K562 (cell line): ENCODE data around the gene LYAR. TPM values are rescaled to one million over a fixed set of nuclear protein-coding genes. Genes with fewer than 3 reads are reported as not detected.

Source experiments
- ATAC-seq: fragments of 200-7000 bp; cut with Tn5 transposase; 3 replicates; pipeline ENCODE4 v1.9.1; 2020; ENCODE audit warnings: moderate library complexity
- BruUV-seq: library from RNA; stranded (reverse); fragments of 400-500 nt; replicated peaks from 2 replicates; lab custom pipeline; 2021; lab: Mats Ljungman, UMichigan
- CTCF ChIA-PET: fragments of 300-600 bp; formaldehyde crosslinking; extraction: SDS; loops from one replicate; lab custom pipeline; 2021; ENCODE audit warnings: low intra/inter-chr PET ratio; lab: Yijun Ruan, JAX
- POLR2A ChIA-PET: fragments of 300-600, 350-650 bp; sonication (Branson Sonifier 250); formaldehyde crosslinking; extraction: SDS; loops from one replicate; lab custom pipeline; 2021; ENCODE audit warnings: antibody characterized with exemption, inconsistent platforms; lab: Yijun Ruan, JAX
- DNase-seq, 4 experiments: peaks; one replicate each; pipeline versions ENCODE4 v3.0.0 to v3.0.0-alpha.2; 2011 to 2018; ENCODE audit warnings: low spot score in 3 of 4, mixed read lengths in 3 of 4; ENCODE audit errors: extremely low read depth in 1 of 4
- FAIRE-seq: peaks from 2 replicates; lab custom pipeline; 2011; peaks lifted over from hg19 to GRCh38; lab: Jason Lieb, UNC
- H2AFZ ChIP-seq: 2 replicates; pipeline ENCODE4 v1.6.0; 2011; ENCODE audit warnings: low read depth, low read length, control low read depth, inconsistent platforms
- H3K27ac ChIP-seq: fragments of 200-600 bp; 3 replicates; pipeline ENCODE4 v1.8.0; 2011; ENCODE audit warnings: low read depth, mild to moderate bottlenecking, control low read depth, inconsistent platforms, low read length, moderate library complexity, mixed read lengths; ENCODE audit errors: extremely low read depth
- H3K27me3 ChIP-seq, 2 experiments: fragments of 300-600 bp in 1 of 2; 2 replicates in 1 of 2; 3 replicates in 1 of 2; pipeline versions ENCODE4 v1.6.0 to v1.8.0; 2011; ENCODE audit warnings: inconsistent platforms in 2 of 2, low read length in 2 of 2, mild to moderate bottlenecking in 1 of 2, mixed read lengths in 1 of 2, moderate library complexity in 1 of 2; ENCODE audit not compliant: control insufficient read depth in 2 of 2, insufficient read depth in 2 of 2
- H3K36me3 ChIP-seq: fragments of 300-600 bp; 3 replicates; pipeline ENCODE4 v1.8.0; 2011; ENCODE audit warnings: mild to moderate bottlenecking, low read length, inconsistent platforms; ENCODE audit not compliant: control insufficient read depth, insufficient read depth
- H3K4me1 ChIP-seq, 2 experiments: fragments of 200-600 bp in 1 of 2; replicated peaks in 1 of 2; 2 replicates in 1 of 2; 3 replicates in 1 of 2; pipeline versions ENCODE4 v1.5.1 to v1.8.0; 2011; ENCODE audit warnings: inconsistent platforms in 2 of 2, low read length in 2 of 2, mild to moderate bottlenecking in 1 of 2, mixed read lengths in 1 of 2, moderate library complexity in 1 of 2; ENCODE audit not compliant: control insufficient read depth in 2 of 2, insufficient read depth in 2 of 2
- H3K4me2 ChIP-seq: 2 replicates; pipeline ENCODE4 v1.6.1; 2011; ENCODE audit warnings: low read length, control low read depth, inconsistent platforms, mixed read lengths; ENCODE audit not compliant: insufficient read depth
- H3K4me3 ChIP-seq: fragments of 200-600 bp; sonication (generic), shearing (Covaris generic); 2 replicates; pipeline ENCODE4 v1.5.1; 2016; ENCODE audit warnings: control low read depth, inconsistent platforms
- H3K79me2 ChIP-seq: fragments of 200-600 bp; 3 replicates; pipeline ENCODE4 v1.8.0; 2011; ENCODE audit warnings: low read length, inconsistent platforms; ENCODE audit not compliant: control insufficient read depth, insufficient read depth
- H3K9ac ChIP-seq, 2 experiments: 2 replicates each; pipeline versions ENCODE4 v1.6.0 to v1.6.1; 2011; ENCODE audit warnings: low read depth in 2 of 2, low read length in 2 of 2, control low read depth in 1 of 2, inconsistent platforms in 1 of 2, mild to moderate bottlenecking in 1 of 2, mixed read lengths in 1 of 2; ENCODE audit not compliant: insufficient read depth in 1 of 2
- H3K9me1 ChIP-seq: one replicate; pipeline ENCODE4 v1.6.0; 2011; ENCODE audit warnings: inconsistent platforms, mild to moderate bottlenecking, low read length, moderate library complexity; ENCODE audit not compliant: control insufficient read depth, insufficient read depth
- H3K9me3 ChIP-seq: replicated peaks from 2 replicates; pipeline ENCODE4 v1.5.1; 2011; ENCODE audit warnings: low read depth, low read length, inconsistent platforms; ENCODE audit not compliant: control insufficient read depth, insufficient read depth
- H4K20me1 ChIP-seq: replicated peaks from 2 replicates; pipeline ENCODE4 v1.6.1; 2011; ENCODE audit warnings: low read length, inconsistent platforms, mixed read lengths; ENCODE audit not compliant: control insufficient read depth, insufficient read depth
- CBX2 ChIP-seq: fragments of 200-600 bp; sonication (generic); IDR thresholded peaks from one replicate; pipeline ENCODE4 v1.6.1; 2012; ENCODE audit warnings: mild to moderate bottlenecking, low read length, inconsistent platforms; ENCODE audit not compliant: insufficient read depth, poor library complexity, severe bottlenecking
- DNMT1 ChIP-seq: fragments of 450-650 bp; IDR thresholded peaks from 2 replicates; pipeline ENCODE4 v1.6.1; 2016; ENCODE audit warnings: antibody characterized with exemption, mild to moderate bottlenecking
- HMG20A ChIP-seq: fragments of 450-650 bp; formaldehyde crosslinking; conservative IDR thresholded peaks from 2 replicates; pipeline ENCODE4 v1.4.0; 2020; ENCODE audit warnings: mild to moderate bottlenecking, mixed read lengths
- KLF1 ChIP-seq: fragments of 450-650 bp; IDR thresholded peaks from 2 replicates; pipeline ENCODE4 v1.6.1; 2016; ENCODE audit warnings: missing genetic modification characterization, missing compliant biosample characterization
- L3MBTL2 ChIP-seq: fragments of 450-650 bp; IDR thresholded peaks from 2 replicates; pipeline ENCODE4 v1.6.1; 2016; ENCODE audit warnings: mild to moderate bottlenecking, moderate library complexity
- NFIC ChIP-seq: fragments of 450-650 bp; IDR thresholded peaks from 2 replicates; pipeline ENCODE4 v1.6.1; 2017; ENCODE audit warnings: mild to moderate bottlenecking, inconsistent platforms
- RAD21 ChIP-seq, 2 experiments: fragments of 250-450 bp in 1 of 2; fragments of 450-650 bp in 1 of 2; sonication (Bioruptor Pico) in 1 of 2; formaldehyde crosslinking in 1 of 2; IDR thresholded peaks in 1 of 2; conservative IDR thresholded peaks in 1 of 2; 2 replicates each; pipeline versions ENCODE4 v1.4.0 to v1.8.0; 2020 to 2022; ENCODE audit warnings: mild to moderate bottlenecking in 2 of 2, moderate library complexity in 1 of 2
- RBM17 ChIP-seq: fragments of 200-400 bp; formaldehyde crosslinking; IDR thresholded peaks from 2 replicates; pipeline ENCODE4 v1.6.1; 2017; ENCODE audit warnings: low read depth, mild to moderate bottlenecking, low read length, borderline replicate concordance
- RBM25 ChIP-seq: fragments of 200-400 bp; formaldehyde crosslinking; IDR thresholded peaks from 2 replicates; pipeline ENCODE4 v1.6.1; 2018; ENCODE audit warnings: low read length, low read depth, moderate library complexity; ENCODE audit not compliant: severe bottlenecking
- ZBTB17 ChIP-seq: fragments of 450-650 bp; formaldehyde crosslinking; IDR thresholded peaks from 2 replicates; pipeline ENCODE4 v1.4.0; 2020; ENCODE audit warnings: mild to moderate bottlenecking
- ZNF668 ChIP-seq: fragments of 250-450 bp; sonication (Bioruptor Pico); IDR thresholded peaks from 2 replicates; pipeline ENCODE4 v1.8.0; 2022; ENCODE audit warnings: mild to moderate bottlenecking, inconsistent platforms
- WGBS: fragments of 100-300 bp; shearing (Covaris generic); methylation state at CpG from one replicate; pipeline ENCODE4 v1.1.6; 2016; ENCODE audit warnings: low coverage, mixed read lengths; ENCODE audit not compliant: insufficient coverage; ENCODE audit errors: missing lambda C conversion rate; 5-methylcytosine and 5-hydroxymethylcytosine counted together
- in situ Hi-C: fragments of 300-500 bp; cut with MboI; formaldehyde crosslinking; loops from 4 replicates; pipeline ENCODE4 v1.15.0; 2018; ENCODE audit warnings: inconsistent platforms, mixed read lengths
- intact Hi-C: fragments of 100-400 bp; cut with micrococcal nuclease; formaldehyde crosslinking; loops from 2 replicates; pipeline ENCODE4 v1.14.2; 2022
- polyA plus RNA-seq, 8 experiments: library from polyadenylated mRNA; depleted of rRNA in 4 of 8; stranded (reverse) in 5 of 8; unstranded in 3 of 8; fragments of >200 nt; fragmentation: Nextera tagmentation in 2 of 8; fragmentation: Illumina TruSeq in 1 of 8; extraction: Ambion mirVana in 2 of 8; extraction: Trizol in 1 of 8; gene quantifications; 2 replicates each; pipeline versions ENCODE4 v1.2.1 to v1.2.3, GENCODE V29; 2011 to 2014; ENCODE audit warnings: inconsistent platforms in 1 of 8, missing spikeins in 1 of 8
- total RNA-seq, 7 experiments: library from RNA; depleted of rRNA in 6 of 7; stranded (reverse); fragments of >200 nt in 6 of 7; fragmentation: Illumina TruSeq in 2 of 7; extraction: Trizol in 2 of 7; gene quantifications; 2 replicates each; pipeline versions ENCODE4 v1.2.1 to v1.2.3, GENCODE V29; 2011 to 2021; ENCODE audit warnings: low replicate concordance in 1 of 7
- TF ChIP-seq, protein P1 (sequence below), 2 experiments: fragments of 450-650 bp; conservative IDR thresholded peaks; 2 replicates each; pipeline ENCODE4 v1.6.1; 2017; ENCODE audit warnings: mild to moderate bottlenecking in 2 of 2, moderate library complexity in 2 of 2

LYAR gene
- total and polyA plus RNA-seq, 9 of the 15 experiments (the other 6 are each of a cell fraction or from before 2014, with no cell fraction given): 28.3 to 172 (median 127) TPM

DNA sequence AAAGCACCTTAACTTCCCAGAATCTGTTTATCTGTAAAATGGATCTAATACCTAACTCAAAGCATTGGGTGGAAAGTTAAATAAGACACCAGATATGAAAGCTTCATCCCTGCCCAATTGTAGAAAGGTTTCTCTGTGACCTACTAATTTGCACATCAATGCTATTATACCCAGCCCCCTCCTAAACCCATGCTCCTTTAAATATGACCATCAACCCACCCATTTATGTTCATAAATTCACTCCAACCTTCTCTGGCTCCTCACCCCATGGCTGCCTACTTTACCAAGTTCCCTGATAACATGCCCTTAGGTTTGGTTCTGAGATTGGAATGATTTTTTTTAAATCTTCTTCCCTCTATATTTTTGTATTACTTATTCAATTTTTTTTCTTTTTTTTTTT, 1.9 kb downstream of the LYAR start:
- no peak for DNase-seq
- Histone ChIP-seq H3K79me2 (peaks cover 85% of the 10 kb centered on the region), H2AFZ (no peak overlapping the region), H3K4me2 (peak overlapping the region; percentile 31; the same call in 1 of the 2 replicates), H4K20me1 (0 out of 2 replicates have a peak, but pooled peaks cover 3% of the 10 kb centered on the region), H3K4me1 (peaks cover 15 to 25% of the 10 kb centered on the region in 2 experiments; a peak in 4 of 5 replicates), H3K9me3 (no peaks in the 10 kb centered on the region), H3K27ac (no peak overlapping the region), H3K9me1 (no peaks in the 10 kb centered on the region), H3K27me3 (no peaks in the 10 kb centered on the region; a peak in 1 of 5 replicates), H3K9ac (no peak overlapping the region), H3K4me3 (no peak overlapping the region), H3K36me3 (peaks cover 56% of the 10 kb centered on the region)
- CTCF ChIA-PET: no interaction called here
- BruUV-seq: no TSS peak
- in situ Hi-C loops: no loop called here
- no peak for ATAC-seq
- peak; percentile 74 for TF ChIP-seq RBM25
- no peak for TF ChIP-seq CBX2
- POLR2A ChIA-PET: interaction anchor here (0.7 to 1.1 kb wide), 4 partner anchors 10 to 206 kb away, joined by 3 to 4 read pairs (median 4); no protein-coding TSS in a partner anchor
- intact Hi-C loops: loop anchor here (5.0 kb wide), 1 partner anchor 34 kb away; no protein-coding TSS in a partner anchor
- no peak for FAIRE-seq

- WGBS: 15% methylated on average over 11 of the region's 11 CpGs
- Histone ChIP-seq H3K36me3 (peaks cover 76% of the 10 kb centered on the region), H3K4me3 (no peak overlapping the region), H4K20me1 (0 out of 2 replicates have a peak, but pooled peaks cover 3% of the 10 kb centered on the region), H3K9me3 (no peaks in the 10 kb centered on the region), H2AFZ (peak overlapping the region; percentile 8; the same call in 1 of the 2 replicates), H3K9ac (peak overlapping the region in 1 of 2 experiments; percentile 72; a peak in 1 of 4 replicates), H3K4me1 (peaks cover 8 to 21% of the 10 kb centered on the region in 2 experiments; a peak in 4 of 5 replicates), H3K27ac (peak overlapping the region; percentile 40; the same call in 2 of the 3 replicates), H3K9me1 (no peaks in the 10 kb centered on the region), H3K27me3 (no peaks in the 10 kb centered on the region; a peak in 1 of 5 replicates), H3K4me2 (peak overlapping the region; percentile 39), H3K79me2 (peaks cover 66% of the 10 kb centered on the region)
- no TSS peak for BruUV-seq
- ChIA-PET POLR2A (interaction anchor here (0.6 to 2.0 kb wide), 5 partner anchors 17 to 501 kb away, joined by 3 to 9 read pairs (median 3); no protein-coding TSS in a partner anchor), CTCF (no interaction called here)
- FAIRE-seq (peak; percentile 86), DNase-seq (peak in 2 of 4 experiments; percentile 47 to 71), ATAC-seq (peak; percentile 50)
- intact Hi-C loops (loop anchor here (5.0 kb wide), 1 partner anchor 37 kb away; no protein-coding TSS in a partner anchor), in situ Hi-C loops (no loop called here)
- TF ChIP-seq ZNF668 (CRISPR knock-in tag): no peak
- peak; percentile 93 for TF ChIP-seq NFIC
- peak; percentile 61 for TF ChIP-seq KLF1 (tag)
- no peak for TF ChIP-seq DNMT1
- no peak for TF ChIP-seq HMG20A (CRISPR knock-in tag)
- no peak for TF ChIP-seq ZBTB17 (CRISPR knock-in tag)
- TF ChIP-seq RAD21 (CRISPR knock-in tag; conservative IDR thresholded peaks at IDR 0.05 in 1 of 2, IDR thresholded peaks at IDR 0.05 in 1 of 2): 0 out of 4 replicates have a peak, but pooled peaks of 1 of the 2 experiments have one; percentile 4
- TF ChIP-seq RBM17: no peak
- TF ChIP-seq, protein P1, sequence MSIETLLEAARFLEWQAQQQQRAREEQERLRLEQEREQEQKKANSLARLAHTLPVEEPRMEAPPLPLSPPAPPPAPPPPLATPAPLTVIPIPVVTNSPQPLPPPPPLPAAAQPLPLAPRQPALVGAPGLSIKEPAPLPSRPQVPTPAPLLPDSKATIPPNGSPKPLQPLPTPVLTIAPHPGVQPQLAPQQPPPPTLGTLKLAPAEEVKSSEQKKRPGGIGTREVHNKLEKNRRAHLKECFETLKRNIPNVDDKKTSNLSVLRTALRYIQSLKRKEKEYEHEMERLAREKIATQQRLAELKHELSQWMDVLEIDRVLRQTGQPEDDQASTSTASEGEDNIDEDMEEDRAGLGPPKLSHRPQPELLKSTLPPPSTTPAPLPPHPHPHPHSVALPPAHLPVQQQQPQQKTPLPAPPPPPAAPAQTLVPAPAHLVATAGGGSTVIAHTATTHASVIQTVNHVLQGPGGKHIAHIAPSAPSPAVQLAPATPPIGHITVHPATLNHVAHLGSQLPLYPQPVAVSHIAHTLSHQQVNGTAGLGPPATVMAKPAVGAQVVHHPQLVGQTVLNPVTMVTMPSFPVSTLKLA (conservative IDR thresholded peaks at IDR 0.05): peak; percentile 49 to 64; a peak in 3 of 4 replicates
- TF ChIP-seq L3MBTL2: peak; percentile 18; the same call in 1 of the 2 replicates
Observed at GRCh38 chr4:4284827-4285618, 4.9 kb downstream of the LYAR start.
